Inflammatory macrophage treated with lipopolysaccharide for 4 hours (primary cell): ENCODE measurements around the gene DENND1A.

ENCODE experiments used
- DNase-seq: peaks from one replicate; pipeline ENCODE4 v3.0.0-alpha.2; 2020

The DENND1A gene

GRCh38 chr9:123606141-123606540 lies 323.8 kb downstream of the DENND1A start:
- DNase-seq, result no peak

GRCh38 chr9:123605286-123605685 lies 324.6 kb downstream of the DENND1A start:
- DNase-seq, result no peak

GRCh38 chr9:123604861-123605260 lies 325.1 kb downstream of the DENND1A start:
- no peak for DNase-seq

- DNase-seq, result no peak
Observed at GRCh38 chr9:123601828-123602227, 328.1 kb downstream of the DENND1A start.

- DNase-seq, result no peak
Observed at GRCh38 chr9:123599781-123600180, 330.1 kb downstream of the DENND1A start.

GRCh38 chr9:123597876-123598556 lies 331.9 kb downstream of the DENND1A start:
- no peak for DNase-seq

- DNase-seq, result no peak
Observed at GRCh38 chr9:123597048-123597447, 332.9 kb downstream of the DENND1A start.

- DNase-seq, result no peak
Observed at GRCh38 chr9:123591283-123591682, 338.6 kb downstream of the DENND1A start.

GRCh38 chr9:123590499-123590898 lies 339.4 kb downstream of the DENND1A start:
- DNase-seq, result no peak

- no peak for DNase-seq
Observed at GRCh38 chr9:123589361-123590239, 340.3 kb downstream of the DENND1A start.

GRCh38 chr9:123586275-123586674 lies 343.7 kb downstream of the DENND1A start:
- no peak for DNase-seq

GRCh38 chr9:123584202-123585176 lies 345.4 kb downstream of the DENND1A start:
- DNase-seq, result no peak

- no peak for DNase-seq
Observed at GRCh38 chr9:123583646-123584045, 346.3 kb downstream of the DENND1A start.

GRCh38 chr9:123571240-123571639 lies 358.7 kb downstream of the DENND1A start:
- no peak for DNase-seq

GRCh38 chr9:123568691-123569688 lies 360.9 kb downstream of the DENND1A start:
- no peak for DNase-seq

GRCh38 chr9:123567013-123567412 lies 362.9 kb downstream of the DENND1A start:
- no peak for DNase-seq

- peak; percentile 7 for DNase-seq
Observed at GRCh38 chr9:123564652-123565051, 365.3 kb downstream of the DENND1A start.

GRCh38 chr9:123562844-123563346 lies 367.0 kb downstream of the DENND1A start:
- DNase-seq, result peak; percentile 68

- DNase-seq, result no peak
Observed at GRCh38 chr9:123561046-123561445, 368.9 kb downstream of the DENND1A start.

GRCh38 chr9:123556464-123557435 lies 373.2 kb downstream of the DENND1A start:
- no peak for DNase-seq
